RWPE2 (cell line): ENCODE measurements around the gene HOATZ.

ENCODE experiments used
- ATAC-seq: fragments of 200-7000 bp; cut with Tn5 transposase; 3 replicates; pipeline ENCODE4 v1.9.1; 2021; ENCODE audit warnings: low read depth
- DNase-seq: peaks from one replicate; pipeline ENCODE4 v3.0.0-alpha.2; 2020; ENCODE audit warnings: low spot score
- H3K27ac ChIP-seq: fragments of 450-650 bp; 2 replicates; pipeline ENCODE4 v1.5.1; 2017; ENCODE audit warnings: mild to moderate bottlenecking; ENCODE audit not compliant: poor library complexity, severe bottlenecking
- H3K27me3 ChIP-seq: fragments of 250-450 bp; sonication (Bioruptor Pico); 2 replicates; pipeline ENCODE4 v1.5.1; 2021; ENCODE audit warnings: mild to moderate bottlenecking, moderate library complexity; ENCODE audit not compliant: insufficient read depth, poor library complexity, severe bottlenecking
- H3K36me3 ChIP-seq: fragments of 250-450 bp; sonication (Bioruptor Pico); 2 replicates; pipeline ENCODE4 v1.5.1; 2020; ENCODE audit warnings: low read depth, mild to moderate bottlenecking, moderate library complexity
- H3K4me1 ChIP-seq: fragments of 250-450 bp; sonication (Bioruptor Pico); 2 replicates; pipeline ENCODE4 v1.5.1; 2021; ENCODE audit warnings: mild to moderate bottlenecking, moderate library complexity; ENCODE audit not compliant: insufficient read depth, poor library complexity, severe bottlenecking
- H3K4me3 ChIP-seq: fragments of 250-450 bp; sonication (Bioruptor Pico); 2 replicates; pipeline ENCODE4 v1.5.1; 2021; ENCODE audit warnings: mild to moderate bottlenecking, moderate library complexity; ENCODE audit not compliant: severe bottlenecking
- H3K9me3 ChIP-seq: fragments of 250-450 bp; sonication (Bioruptor Pico); 2 replicates; pipeline ENCODE4 v1.5.1; 2021; ENCODE audit warnings: mild to moderate bottlenecking, moderate library complexity; ENCODE audit not compliant: severe bottlenecking
- TF ChIP-seq, protein P1 (sequence below): fragments of 450-650 bp; IDR thresholded peaks from one replicate; pipeline ENCODE4 v1.5.1; 2017; ENCODE audit warnings: mild to moderate bottlenecking, moderate library complexity; ENCODE audit not compliant: poor library complexity, severe bottlenecking

HOATZ gene

GRCh38 chr11:111540937-111541253, 26.3 kb downstream of the HOATZ start:
- TF ChIP-seq, protein P1, sequence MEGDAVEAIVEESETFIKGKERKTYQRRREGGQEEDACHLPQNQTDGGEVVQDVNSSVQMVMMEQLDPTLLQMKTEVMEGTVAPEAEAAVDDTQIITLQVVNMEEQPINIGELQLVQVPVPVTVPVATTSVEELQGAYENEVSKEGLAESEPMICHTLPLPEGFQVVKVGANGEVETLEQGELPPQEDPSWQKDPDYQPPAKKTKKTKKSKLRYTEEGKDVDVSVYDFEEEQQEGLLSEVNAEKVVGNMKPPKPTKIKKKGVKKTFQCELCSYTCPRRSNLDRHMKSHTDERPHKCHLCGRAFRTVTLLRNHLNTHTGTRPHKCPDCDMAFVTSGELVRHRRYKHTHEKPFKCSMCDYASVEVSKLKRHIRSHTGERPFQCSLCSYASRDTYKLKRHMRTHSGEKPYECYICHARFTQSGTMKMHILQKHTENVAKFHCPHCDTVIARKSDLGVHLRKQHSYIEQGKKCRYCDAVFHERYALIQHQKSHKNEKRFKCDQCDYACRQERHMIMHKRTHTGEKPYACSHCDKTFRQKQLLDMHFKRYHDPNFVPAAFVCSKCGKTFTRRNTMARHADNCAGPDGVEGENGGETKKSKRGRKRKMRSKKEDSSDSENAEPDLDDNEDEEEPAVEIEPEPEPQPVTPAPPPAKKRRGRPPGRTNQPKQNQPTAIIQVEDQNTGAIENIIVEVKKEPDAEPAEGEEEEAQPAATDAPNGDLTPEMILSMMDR, result no peak
- no peak for DNase-seq
- peak overlapping the region; percentile 29 for H3K4me3 ChIP-seq
- no peak for ATAC-seq
- no peak overlapping the region for H3K27ac ChIP-seq
- H3K4me1 ChIP-seq, result peaks cover 3% of the 10 kb centered on the region
- H3K9me3 ChIP-seq, result no peaks in the 10 kb centered on the region
- H3K36me3 ChIP-seq, result no peaks in the 10 kb centered on the region
- no peaks in the 10 kb centered on the region for H3K27me3 ChIP-seq

- no peak for DNase-seq
These were observed 26.9 kb downstream of the HOATZ start for GRCh38 chr11:111541254-111542061.

GRCh38 chr11:111542606-111543275, 28.2 kb downstream of the HOATZ start:
- no peak overlapping the region for H3K4me3 ChIP-seq
- DNase-seq (no peak), ATAC-seq (no peak)
- H3K36me3 ChIP-seq, result no peaks in the 10 kb centered on the region
- H3K27me3 ChIP-seq, result no peaks in the 10 kb centered on the region
- TF ChIP-seq, protein P1, result no peak
- no peak overlapping the region for H3K27ac ChIP-seq
- peaks cover 3% of the 10 kb centered on the region for H3K4me1 ChIP-seq
- H3K9me3 ChIP-seq, result no peaks in the 10 kb centered on the region

More at GRCh38 chr11:111541254-111542061, 26.9 kb downstream of the HOATZ start:
- H3K36me3 ChIP-seq, result no peaks in the 10 kb centered on the region
- H3K27ac ChIP-seq, result no peak overlapping the region
- H3K27me3 ChIP-seq, result no peaks in the 10 kb centered on the region
- H3K4me1 ChIP-seq, result peaks cover 3% of the 10 kb centered on the region
- H3K4me3 ChIP-seq, result peak overlapping the region; percentile 29
- TF ChIP-seq, protein P1, result no peak
- no peak for ATAC-seq
- no peaks in the 10 kb centered on the region for H3K9me3 ChIP-seq

DNA sequence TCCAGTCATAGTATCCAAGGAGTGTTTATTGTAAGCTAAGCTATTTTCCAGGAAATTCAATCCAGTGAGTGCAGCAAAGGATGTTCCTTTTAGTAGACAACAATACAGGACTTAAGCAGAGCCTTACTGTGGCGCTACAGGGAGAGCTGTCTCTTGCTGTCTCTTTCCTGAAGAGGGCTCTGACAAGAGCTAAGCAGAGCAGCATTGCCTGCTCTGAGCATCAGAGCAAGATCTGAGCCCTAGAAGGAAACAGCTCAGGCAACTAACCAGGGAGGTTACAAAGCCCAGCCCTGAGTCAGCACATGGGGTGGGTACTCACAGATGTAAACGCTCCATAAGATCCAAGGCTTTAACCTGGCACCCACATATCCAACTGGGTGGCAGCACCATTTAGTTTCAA, 33.9 kb downstream of the HOATZ start:
- Histone ChIP-seq H3K27me3 (no peaks in the 10 kb centered on the region), H3K36me3 (no peaks in the 10 kb centered on the region), H3K4me1 (no peaks in the 10 kb centered on the region), H3K27ac (no peak overlapping the region), H3K4me3 (no peak overlapping the region), H3K9me3 (no peaks in the 10 kb centered on the region)
- DNase-seq, result no peak
- no peak for ATAC-seq
- TF ChIP-seq, protein P1, result no peak
